Right lobe of liver (tissue), 6 donors: ENCODE results near the gene MZF1. TPM values are rescaled to one million over a fixed set of nuclear protein-coding genes. Genes with fewer than 3 reads are reported as not detected.

ENCODE experiments used
- ATAC-seq, 4 donors: fragments of 200-7000 bp; cut with Tn5 transposase; one replicate each; pipeline ENCODE4 v1.9.1; 2020; ENCODE audit warnings: mild to moderate bottlenecking in 4 of 4, moderate library complexity in 4 of 4
- DNase-seq, 3 donors: peaks; one replicate each; pipeline ENCODE4 v3.0.0-alpha.2; 2020
- H3K27ac ChIP-seq, 3 donors: fragments of 200-600 bp; one replicate each; pipeline ENCODE4 v1.8.0; 2022
- H3K27me3 ChIP-seq, 2 donors: fragments of 200-600 bp; one replicate each; pipeline ENCODE4 v1.8.0; 2022
- H3K36me3 ChIP-seq, 4 donors: fragments of 200-600 bp; sonication (generic) in 1 of 4; one replicate each; pipeline versions ENCODE4 v1.5.1 to v1.8.0; 2017 to 2022; ENCODE audit warnings: control low read depth in 1 of 4
- H3K4me1 ChIP-seq, 4 donors: fragments of 200-600 bp; sonication (generic) in 1 of 4; one replicate each; pipeline versions ENCODE4 v1.5.1 to v1.8.0; 2017 to 2022; ENCODE audit warnings: control low read depth in 1 of 4
- H3K4me3 ChIP-seq, 3 donors: fragments of 200-600 bp; one replicate each; pipeline ENCODE4 v1.8.0; 2022
- H3K9me3 ChIP-seq, 4 donors: fragments of 200-600 bp; sonication (generic) in 1 of 4; one replicate each; pipeline versions ENCODE4 v1.5.1 to v1.8.0; 2017 to 2022; ENCODE audit warnings: control low read depth in 1 of 4
- POLR2A ChIP-seq: fragments of 450-650 bp; IDR thresholded peaks from one replicate; pipeline ENCODE4 v1.6.1; 2017; ENCODE audit warnings: antibody characterized with exemption, mild to moderate bottlenecking
- WGBS: methylation state at CpG from one replicate; pipeline ENCODE4 v1.1.6; 2018; ENCODE audit warnings: low coverage, low lambda C conversion rate; ENCODE audit not compliant: insufficient coverage; ENCODE audit errors: missing lambda C conversion rate; 5-methylcytosine and 5-hydroxymethylcytosine counted together
- intact Hi-C, 2 donors: fragments of 100-400 bp; cut with DNase I; formaldehyde crosslinking; loops; one replicate each; pipeline versions ENCODE4 v1.11.2 to v1.14.1; 2022
- total RNA-seq, 6 experiments: library from RNA; depleted of rRNA in 2 of 6; stranded (reverse); fragments of >200 nt in 2 of 6; fragmentation: NEBNext Ultra II Directional in 3 of 6; extraction: Animal tissue kit (Norgen Biotek cat#: 25700) in 3 of 6; gene quantifications; one replicate each; pipeline versions ENCODE4 v1.1.0 to v1.2.4, GENCODE V29; 2016 to 2023
- TF ChIP-seq, protein P1 (sequence below), 4 donors: fragments of 200-600 bp in 3 of 4; fragments of 450-650 bp in 1 of 4; IDR thresholded peaks; one replicate each; pipeline versions ENCODE4 v1.5.1 to v1.8.0; 2016 to 2022; ENCODE audit warnings: antibody characterized with exemption in 4 of 4, mild to moderate bottlenecking in 2 of 4
- donor health status: DM: no; HTN: yes; CAD: no.
- donor health status: DM: no; HTN: no; CAD: no.
- donor health status: DM: no; HTN: no; CAD: no.
- donor health status: DM: no; HTN: yes; CAD: no.
- donor health status: DM: no; HTN: yes; CAD: no.

MZF1 gene
- total RNA-seq, 6 experiments from 2014 or later = 8.2 to 19.9 (median 14.1) TPM

DNA sequence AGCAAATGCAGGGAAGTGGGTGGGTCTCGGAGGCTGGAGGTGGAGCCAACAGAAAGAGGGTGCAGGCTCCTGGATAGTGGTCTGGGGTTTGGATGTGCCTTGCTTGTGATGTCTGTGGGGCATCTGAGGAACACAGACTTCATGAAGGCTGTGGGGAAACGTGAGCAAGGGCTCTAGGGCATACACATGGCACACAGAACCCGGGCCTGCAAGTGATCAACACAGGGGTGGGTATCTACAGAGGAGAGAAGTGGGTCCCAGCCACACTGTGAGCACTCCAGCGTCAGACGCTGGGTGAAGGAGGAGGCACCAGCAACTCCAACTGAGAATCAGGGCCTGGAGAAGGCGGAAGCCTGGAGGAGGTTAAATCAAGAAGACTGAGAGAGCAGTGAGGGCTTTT, 9.3 kb downstream of the MZF1 start:
- Histone ChIP-seq H3K9me3 (no peaks in the 10 kb centered on the region), H3K4me3 (no peak overlapping the region), H3K27ac (no peak overlapping the region), H3K27me3 (no peaks in the 10 kb centered on the region), H3K4me1 (peaks cover 0 to 28% (median 7%) of the 10 kb centered on the region in 4 donors), H3K36me3 (peaks cover 0 to 5% (median 0%) of the 10 kb centered on the region in 4 donors)
- ATAC-seq = no peak
- no peak for DNase-seq
- intact Hi-C loops = no loop called here
- WGBS = 72% methylated on average over 6 of the region's 6 CpGs
- no peak for TF ChIP-seq POLR2A
- TF ChIP-seq, protein P1, sequence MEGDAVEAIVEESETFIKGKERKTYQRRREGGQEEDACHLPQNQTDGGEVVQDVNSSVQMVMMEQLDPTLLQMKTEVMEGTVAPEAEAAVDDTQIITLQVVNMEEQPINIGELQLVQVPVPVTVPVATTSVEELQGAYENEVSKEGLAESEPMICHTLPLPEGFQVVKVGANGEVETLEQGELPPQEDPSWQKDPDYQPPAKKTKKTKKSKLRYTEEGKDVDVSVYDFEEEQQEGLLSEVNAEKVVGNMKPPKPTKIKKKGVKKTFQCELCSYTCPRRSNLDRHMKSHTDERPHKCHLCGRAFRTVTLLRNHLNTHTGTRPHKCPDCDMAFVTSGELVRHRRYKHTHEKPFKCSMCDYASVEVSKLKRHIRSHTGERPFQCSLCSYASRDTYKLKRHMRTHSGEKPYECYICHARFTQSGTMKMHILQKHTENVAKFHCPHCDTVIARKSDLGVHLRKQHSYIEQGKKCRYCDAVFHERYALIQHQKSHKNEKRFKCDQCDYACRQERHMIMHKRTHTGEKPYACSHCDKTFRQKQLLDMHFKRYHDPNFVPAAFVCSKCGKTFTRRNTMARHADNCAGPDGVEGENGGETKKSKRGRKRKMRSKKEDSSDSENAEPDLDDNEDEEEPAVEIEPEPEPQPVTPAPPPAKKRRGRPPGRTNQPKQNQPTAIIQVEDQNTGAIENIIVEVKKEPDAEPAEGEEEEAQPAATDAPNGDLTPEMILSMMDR (IDR thresholded peaks at IDR 0.05) = no peak

DNA sequence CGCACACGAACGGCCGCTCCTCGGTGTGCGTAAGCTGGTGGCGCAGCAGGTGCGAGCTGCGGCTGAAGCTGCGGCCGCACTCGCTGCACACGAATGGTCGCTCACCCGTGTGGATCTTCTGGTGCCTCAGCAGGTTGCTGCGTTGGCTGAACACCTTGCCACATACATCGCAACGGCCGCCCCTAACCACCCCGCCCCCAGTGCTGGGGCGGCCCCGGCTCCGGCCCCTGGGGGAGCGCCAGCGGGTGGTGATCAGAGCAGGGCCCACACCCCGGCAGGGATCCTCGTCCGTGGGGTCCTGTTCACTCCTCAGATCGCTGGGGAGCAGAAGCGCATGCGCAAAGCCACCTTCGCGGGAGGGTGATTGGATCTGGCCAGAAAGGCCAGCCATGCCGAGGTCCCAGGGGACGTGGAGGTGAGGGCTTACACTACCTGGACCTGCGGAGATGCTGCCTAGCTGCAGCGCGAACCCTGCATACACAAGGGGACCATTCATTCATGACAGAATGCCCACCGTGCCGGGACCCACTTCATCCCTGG, 10.0 kb downstream of the MZF1 start:
- WGBS = 3% methylated on average over 9 of the region's 40 CpGs
- TF ChIP-seq POLR2A = no peak
- TF ChIP-seq, protein P1 (IDR thresholded peaks at IDR 0.05) = no peak
- Histone ChIP-seq H3K36me3 (peaks cover 0 to 5% (median 0%) of the 10 kb centered on the region in 4 donors), H3K27me3 (no peaks in the 10 kb centered on the region), H3K4me1 (peaks cover 0 to 28% (median 7%) of the 10 kb centered on the region in 4 donors), H3K4me3 (peak overlapping the region in 2 of 3 donors; percentile 20 to 44), H3K27ac (no peak overlapping the region), H3K9me3 (no peaks in the 10 kb centered on the region)
- intact Hi-C loops = no loop called here
- no peak for DNase-seq
- no peak for ATAC-seq

DNA sequence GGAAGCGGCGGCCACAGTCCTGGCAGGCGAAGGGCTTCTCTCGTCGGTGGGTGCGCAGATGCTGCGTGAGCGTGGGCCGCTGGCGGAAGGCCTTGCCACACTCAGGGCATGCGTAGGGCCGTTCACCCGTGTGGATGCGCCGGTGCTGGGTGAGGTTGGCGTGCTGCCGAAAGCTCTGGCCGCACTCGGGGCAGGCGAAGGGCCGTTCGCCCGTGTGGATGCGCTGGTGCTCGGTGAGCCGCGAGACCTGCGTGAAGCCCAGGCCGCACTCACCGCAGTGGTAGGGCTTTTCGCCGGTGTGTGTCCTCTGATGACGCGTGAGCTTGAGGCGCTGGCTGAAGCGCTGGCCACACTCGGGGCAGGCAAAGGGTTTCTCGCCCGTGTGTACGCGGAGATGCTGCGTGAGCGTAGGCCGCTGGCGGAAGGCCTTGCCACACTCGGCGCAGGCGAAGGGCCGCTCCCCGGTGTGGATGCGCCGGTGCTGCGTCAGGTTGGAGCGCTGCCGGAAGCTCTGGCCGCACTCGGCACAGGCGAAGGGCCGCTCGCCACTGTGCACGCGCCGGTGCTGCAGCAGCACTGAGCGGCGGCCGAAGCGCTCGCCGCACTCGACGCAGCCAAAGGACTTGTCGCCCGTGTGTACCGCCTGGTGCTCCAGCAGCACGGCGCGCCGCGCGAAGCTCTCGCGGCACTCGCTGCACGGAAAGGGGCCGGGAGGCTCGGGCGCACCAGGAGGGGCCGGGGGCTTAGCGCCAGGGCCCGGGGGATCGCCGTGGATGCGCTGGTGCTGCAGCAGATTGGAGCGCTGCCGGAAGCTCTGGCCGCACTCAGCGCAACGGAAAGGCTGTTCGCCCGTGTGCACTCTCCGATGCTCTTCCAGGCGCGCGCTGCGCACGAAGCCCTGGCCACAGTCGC, 10.8 kb downstream of the MZF1 start:
- 9% methylated on average over 7 of the region's 107 CpGs for WGBS
- Histone ChIP-seq H3K9me3 (no peaks in the 10 kb centered on the region), H3K4me1 (peaks cover 0 to 28% (median 7%) of the 10 kb centered on the region in 4 donors), H3K4me3 (peak overlapping the region; percentile 14 to 44 (median 20)), H3K27me3 (no peaks in the 10 kb centered on the region), H3K36me3 (peaks cover 0 to 5% (median 0%) of the 10 kb centered on the region in 4 donors), H3K27ac (no peak overlapping the region)
- intact Hi-C loops = no loop called here
- ATAC-seq (peak in 3 of 4 donors; percentile 1 to 2 (median 2)), DNase-seq (peak in 2 of 3 donors; percentile 52 to 60)
- TF ChIP-seq, protein P1 (IDR thresholded peaks at IDR 0.05) = no peak
- TF ChIP-seq POLR2A = no peak

DNA sequence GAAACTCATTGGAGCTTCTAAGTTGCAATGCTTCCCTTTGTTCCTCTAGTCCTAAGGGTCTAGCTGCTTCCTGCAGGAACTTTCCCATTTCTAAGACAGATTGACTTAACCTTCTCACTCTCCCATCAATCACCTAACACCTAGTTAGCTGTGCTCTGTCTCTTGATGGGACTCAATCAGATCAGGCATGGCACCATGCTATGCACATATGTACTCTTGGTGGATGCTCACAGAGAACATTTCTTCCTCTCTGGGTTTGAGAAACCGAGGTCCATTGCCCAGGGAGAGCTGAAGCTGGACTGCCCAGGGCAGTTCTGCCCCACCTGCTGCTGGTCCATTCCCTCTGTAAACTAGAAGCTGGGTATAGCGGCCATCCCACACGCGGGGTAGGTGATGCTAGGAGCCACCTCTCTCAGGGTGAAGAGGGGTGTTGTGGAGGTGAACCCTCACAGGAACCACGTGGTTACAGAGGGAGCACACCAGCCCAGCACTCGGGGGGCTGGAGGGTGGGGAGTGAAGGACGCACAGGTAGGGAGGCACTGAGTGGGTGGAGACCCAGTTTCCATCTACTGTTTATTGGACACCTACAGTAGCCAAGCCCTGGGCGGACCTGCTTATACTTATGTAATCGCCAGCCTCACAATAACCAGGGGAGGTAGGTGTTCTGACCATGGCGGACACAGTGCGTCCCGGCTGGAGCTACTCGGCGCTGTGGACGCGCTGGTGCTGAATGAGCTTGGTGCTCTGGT, 11.6 kb downstream of the MZF1 start:
- WGBS = 46% methylated on average over 3 of the region's 16 CpGs
- no peaks in the 10 kb centered on the region for H3K27me3 ChIP-seq
- H3K27ac ChIP-seq = no peak overlapping the region
- TF ChIP-seq, protein P1 (IDR thresholded peaks at IDR 0.05) = no peak
- TF ChIP-seq POLR2A = no peak
- ATAC-seq = no peak
- H3K4me1 ChIP-seq = peaks cover 0 to 35% (median 7%) of the 10 kb centered on the region in 4 donors
- peaks cover 0 to 6% (median 0%) of the 10 kb centered on the region in 4 donors for H3K36me3 ChIP-seq
- H3K9me3 ChIP-seq = no peaks in the 10 kb centered on the region
- peak overlapping the region in 1 of 3 donors; percentile 44 for H3K4me3 ChIP-seq
- intact Hi-C loops = no loop called here
- DNase-seq = no peak
